Measurements from ENCODE around the gene GPR32.

GRCh38 chr19:50804420-50805272 is 34.4 kb downstream of the GPR32 start:
- TF ChIP-seq CTCF (IDR thresholded peaks at IDR 0.05) (no peak), POLR2A (IDR thresholded peaks at IDR 0.05) (no peak)

Data from testis (tissue), 2 donors.